CD8-positive, alpha-beta memory T cell (primary cell): ENCODE measurements around the gene MDH1B. TPM values are rescaled to one million over a fixed set of nuclear protein-coding genes. Genes with fewer than 3 reads are reported as not detected.
A peak's percentile ranks its signal among the peaks of the same experiment; 100 is the strongest.
"Not testable (repeated sequence)": the region's sequence is repeated elsewhere in the genome, so short reads cannot be mapped to it uniquely, and the experiment has no call there.

ENCODE experiments used
- CTCF ChIA-PET: fragments of 350-600 bp; sonication (Branson Sonifier 250); formaldehyde crosslinking; loops from one replicate; lab custom pipeline; 2021; ENCODE audit warnings: antibody characterized with exemption; lab: Charles Lee
- POLR2A ChIA-PET: fragments of 350-600 bp; sonication (Branson Sonifier 250); formaldehyde crosslinking; loops from one replicate; lab custom pipeline; 2021; ENCODE audit warnings: antibody characterized with exemption; lab: Charles Lee
- DNase-seq, 5 donors: peaks; one replicate each; pipeline versions ENCODE4 v3.0.0 to v3.0.0-alpha.2; 2020 to 2022; ENCODE audit warnings: mixed read lengths in 1 of 5
- H3K27ac ChIP-seq: one replicate; pipeline ENCODE4 v1.7.0; 2013; ENCODE audit warnings: low read depth, mild to moderate bottlenecking, low read length, moderate library complexity
- H3K27me3 ChIP-seq: 2 replicates; pipeline ENCODE4 v1.7.0; 2013; ENCODE audit warnings: low read length, mild to moderate bottlenecking; ENCODE audit not compliant: insufficient read depth, poor library complexity, severe bottlenecking
- H3K36me3 ChIP-seq: 2 replicates; pipeline ENCODE4 v1.7.0; 2013; ENCODE audit warnings: mild to moderate bottlenecking, low read length, moderate library complexity; ENCODE audit not compliant: insufficient read depth
- H3K4me1 ChIP-seq: 2 replicates; pipeline ENCODE4 v1.7.0; 2013; ENCODE audit warnings: mild to moderate bottlenecking, low read length, moderate library complexity; ENCODE audit not compliant: insufficient read depth
- H3K4me3 ChIP-seq: 2 replicates; pipeline ENCODE4 v1.7.0; 2013; ENCODE audit warnings: mild to moderate bottlenecking, low read length
- H3K9me3 ChIP-seq: 2 replicates; pipeline ENCODE4 v1.7.0; 2013; ENCODE audit warnings: mild to moderate bottlenecking, low read length
- H3K27ac Mint-ChIP-seq, 8 donors: one replicate each; pipeline ENCODE4 v1.8.0; 2020 to 2021; ENCODE audit warnings: mixed read lengths in 8 of 8, mild to moderate bottlenecking in 6 of 8, inconsistent platforms in 3 of 8, moderate library complexity in 3 of 8
- H3K27me3 Mint-ChIP-seq, 2 donors: one replicate each; pipeline ENCODE4 v1.8.0; 2020 to 2021; ENCODE audit warnings: mixed read lengths in 2 of 2, mild to moderate bottlenecking in 1 of 2, moderate library complexity in 1 of 2
- H3K36me3 Mint-ChIP-seq, 3 donors: one replicate each; pipeline ENCODE4 v1.8.0; 2020 to 2021; ENCODE audit warnings: mixed read lengths in 3 of 3, inconsistent platforms in 1 of 3, mild to moderate bottlenecking in 1 of 3
- H3K4me1 Mint-ChIP-seq, 3 donors: one replicate each; pipeline ENCODE4 v1.8.0; 2020 to 2021; ENCODE audit warnings: mixed read lengths in 3 of 3, inconsistent platforms in 1 of 3, mild to moderate bottlenecking in 1 of 3
- H3K4me3 Mint-ChIP-seq, 7 donors: one replicate each; pipeline ENCODE4 v1.8.0; 2020 to 2021; ENCODE audit warnings: mixed read lengths in 7 of 7, mild to moderate bottlenecking in 6 of 7, moderate library complexity in 4 of 7, inconsistent platforms in 2 of 7
- H3K9me3 Mint-ChIP-seq, 5 donors: one replicate each; pipeline ENCODE4 v1.8.0; 2020 to 2022; ENCODE audit warnings: mixed read lengths in 5 of 5, mild to moderate bottlenecking in 3 of 5, moderate library complexity in 2 of 5, inconsistent platforms in 1 of 5
- polyA plus RNA-seq: library from polyadenylated mRNA; unstranded; fragments of 300-500 nt; fragmentation: Illumina TruSeq; gene quantifications from one replicate; pipeline ENCODE4 v1.2.3, GENCODE V29; 2021
- total RNA-seq, 2 experiments: library from RNA; stranded (reverse); gene quantifications; one replicate each; pipeline ENCODE4 v1.2.3, GENCODE V29; 2021

The MDH1B gene
- total RNA-seq (1 to 10 TPM in 1 of 2 experiments, under 1 TPM in 1; 0.81 to 1.2 TPM), polyA plus RNA-seq (0.15 TPM)

DNA sequence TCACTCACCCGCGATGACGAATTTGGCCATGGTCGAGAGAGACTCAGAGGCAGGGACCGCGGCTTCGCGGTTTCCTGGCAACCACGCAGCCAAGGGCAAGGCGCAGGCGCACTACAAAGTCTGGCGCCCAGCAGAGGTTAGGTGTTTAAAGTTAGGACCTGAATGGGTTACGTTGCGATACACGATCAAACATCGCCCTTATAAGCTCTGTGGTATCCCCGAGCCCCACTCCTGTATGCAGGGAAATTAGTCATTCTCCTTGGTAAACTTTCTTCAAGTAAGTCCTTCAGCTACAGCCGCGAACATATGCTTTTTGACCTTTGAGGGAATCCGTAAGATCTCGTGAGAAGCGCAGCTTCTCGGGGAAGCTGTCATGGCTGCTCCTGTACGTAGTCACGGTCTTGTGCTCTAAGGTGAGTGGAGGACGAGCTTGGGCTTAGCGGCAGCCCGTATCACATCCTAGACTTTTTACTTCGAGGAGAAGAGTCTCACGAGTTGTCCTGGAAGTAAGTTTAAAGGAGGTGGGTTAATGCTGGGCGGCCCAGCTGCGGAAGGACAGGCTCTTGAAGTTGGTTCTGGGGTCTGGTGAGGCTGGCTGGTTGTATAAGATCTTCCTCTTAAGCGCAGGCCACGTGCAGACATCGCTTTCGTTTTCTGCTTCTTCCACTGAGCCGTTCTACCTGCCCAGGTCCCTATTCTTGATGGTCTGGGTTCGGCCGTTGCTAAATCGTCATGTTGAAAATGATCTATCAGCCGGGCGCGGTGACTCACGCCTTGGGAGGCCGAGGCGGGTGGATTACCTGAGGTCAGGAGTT, at the start of gene MDH1B, which contains the start of gene FASTKD2:
Gene MDH1B (minus strand): TSS at position 87 of the 815 bp plus-strand sequence. CDS start 57 bp downstream, at position 30.
Gene FASTKD2 (plus strand): TSS at position 365 of the 815 bp plus-strand sequence. CDS start 1,088 bp downstream, outside the sequence.
- no peaks in the 10 kb centered on the region for H3K9me3 Mint-ChIP-seq
- ChIA-PET CTCF (interaction anchor here (0.8 to 1.5 kb wide), 4 partner anchors 15 to 19 kb away, joined by 3 read pairs; no protein-coding TSS in a partner anchor), POLR2A (interaction anchor here (1.0 to 1.7 kb wide), 3 partner anchors 861 to 1501 kb away, joined by 3 to 9 read pairs (median 3); partner anchors contain the start of genes CCNYL1, METTL21A and PIKFYVE)
- Histone ChIP-seq H3K27me3 (no peaks in the 10 kb centered on the region), H3K4me1 (peaks cover 23% of the 10 kb centered on the region), H3K4me3 (peak within 1 kb of the TSS; percentile 72), H3K9me3 (no peaks in the 10 kb centered on the region), H3K36me3 (no peaks in the 10 kb centered on the region), H3K27ac (peak within 1 kb of the TSS; percentile 87)
- H3K4me1 Mint-ChIP-seq: peaks cover 36 to 47% (median 46%) of the 10 kb centered on the region in 3 donors
- peak; percentile 71 to 89 (median 86) for DNase-seq
- H3K36me3 Mint-ChIP-seq: peaks cover 0 to 36% (median 11%) of the 10 kb centered on the region in 3 donors
- H3K27ac Mint-ChIP-seq: peak within 1 kb of the TSS; percentile 90 to 98 (median 98)
- peak within 1 kb of the TSS in 6 of 7 donors; percentile 92 to 96 (median 96) for H3K4me3 Mint-ChIP-seq
- H3K27me3 Mint-ChIP-seq: peaks cover 0 to under 1% of the 10 kb centered on the region in 2 donors

DNA sequence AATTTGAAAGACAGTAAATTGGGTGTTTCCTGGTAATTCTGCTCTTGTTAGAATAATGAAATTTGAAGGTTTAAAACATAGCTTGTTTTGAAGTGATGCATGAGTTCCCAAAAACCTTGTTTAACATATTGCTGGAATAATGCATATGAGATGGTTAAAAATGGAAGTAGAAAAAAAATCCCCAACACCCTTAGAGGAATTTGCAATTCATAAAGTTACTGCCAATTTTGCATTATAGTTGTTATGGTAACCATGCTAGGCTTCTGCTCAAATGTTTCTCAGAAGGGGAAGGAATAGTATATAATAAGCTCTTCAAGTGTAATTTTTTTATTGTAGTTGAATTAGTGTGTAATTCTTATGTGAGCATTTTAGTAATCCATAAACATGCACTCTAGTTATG, 49.4 kb upstream of the MDH1B start:
- no peaks in the 10 kb centered on the region for H3K4me1 Mint-ChIP-seq
- no peak overlapping the region for H3K4me3 ChIP-seq
- no peak overlapping the region for H3K27ac ChIP-seq
- H3K36me3 Mint-ChIP-seq: peaks cover 0 to 6% (median 0%) of the 10 kb centered on the region in 3 donors
- no peak overlapping the region for H3K27ac Mint-ChIP-seq
- no peaks in the 10 kb centered on the region for H3K4me1 ChIP-seq
- CTCF ChIA-PET: interaction anchor here (1.0 kb wide), 1 partner anchor 13 kb away, joined by 3 read pairs; no protein-coding TSS in a partner anchor
- H3K9me3 Mint-ChIP-seq: no peaks in the 10 kb centered on the region
- H3K9me3 ChIP-seq: no peaks in the 10 kb centered on the region
- DNase-seq: no peak
- H3K27me3 ChIP-seq: no peaks in the 10 kb centered on the region
- POLR2A ChIA-PET: no interaction called here
- H3K36me3 ChIP-seq: no peaks in the 10 kb centered on the region
- H3K27me3 Mint-ChIP-seq: peaks cover 3 to 7% of the 10 kb centered on the region in 2 donors
- H3K4me3 Mint-ChIP-seq: no peak overlapping the region

DNA sequence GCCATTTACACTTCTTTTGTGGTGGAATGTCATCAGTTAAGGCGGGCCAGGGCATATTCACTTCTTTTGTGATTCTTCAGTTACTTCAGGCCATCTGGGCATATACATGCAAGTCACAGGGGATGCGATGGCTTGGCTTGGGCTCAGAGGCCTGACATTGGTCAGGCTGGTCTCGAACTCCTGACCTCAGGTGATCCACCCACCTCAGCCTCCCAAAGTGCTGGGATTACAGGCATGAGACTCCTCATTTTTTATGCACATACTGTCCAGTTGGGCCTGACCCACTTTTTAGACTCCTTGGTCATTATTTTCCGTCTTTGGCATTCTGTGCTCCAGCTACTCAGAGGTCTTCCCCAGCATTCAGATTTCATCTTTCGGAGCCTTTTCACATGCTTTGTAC, 47.3 kb upstream of the MDH1B start:
- H3K4me3 ChIP-seq, POLR2A ChIA-PET, H3K4me3 Mint-ChIP-seq, H3K9me3 ChIP-seq, H3K4me1 Mint-ChIP-seq, DNase-seq, H3K36me3 Mint-ChIP-seq, H3K27me3 Mint-ChIP-seq, H3K27me3 ChIP-seq, H3K4me1 ChIP-seq, H3K27ac ChIP-seq, CTCF ChIA-PET, H3K27ac Mint-ChIP-seq, H3K36me3 ChIP-seq, H3K9me3 Mint-ChIP-seq: not testable (repeated sequence)

DNA sequence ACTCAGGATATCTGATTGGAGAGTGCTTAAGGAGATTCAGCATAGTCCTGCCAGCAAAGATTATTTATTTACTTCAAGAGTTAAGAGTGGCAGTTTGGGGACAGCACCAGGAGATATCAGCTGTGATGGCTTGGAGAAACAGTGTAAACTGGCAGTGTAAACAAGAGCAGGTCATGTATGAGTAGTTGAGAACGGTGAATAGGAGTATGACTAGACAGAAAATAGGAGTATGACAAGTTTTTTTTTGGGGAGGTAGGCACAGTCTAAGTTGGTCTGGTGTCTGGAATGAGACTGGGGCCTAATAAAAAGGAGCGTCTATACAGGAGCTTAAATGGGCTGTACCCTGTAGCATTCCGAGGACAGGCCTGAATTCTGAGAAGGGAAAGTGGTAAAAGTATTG, 42.5 kb upstream of the MDH1B start:
- peak overlapping the region in 1 of 8 donors; percentile 78 for H3K27ac Mint-ChIP-seq
- POLR2A ChIA-PET, H3K27me3 ChIP-seq, H3K9me3 Mint-ChIP-seq, H3K36me3 ChIP-seq, H3K4me3 Mint-ChIP-seq, H3K4me3 ChIP-seq, DNase-seq, H3K36me3 Mint-ChIP-seq, CTCF ChIA-PET, H3K9me3 ChIP-seq, H3K27me3 Mint-ChIP-seq, H3K4me1 Mint-ChIP-seq, H3K4me1 ChIP-seq, H3K27ac ChIP-seq: not testable (repeated sequence)

DNA sequence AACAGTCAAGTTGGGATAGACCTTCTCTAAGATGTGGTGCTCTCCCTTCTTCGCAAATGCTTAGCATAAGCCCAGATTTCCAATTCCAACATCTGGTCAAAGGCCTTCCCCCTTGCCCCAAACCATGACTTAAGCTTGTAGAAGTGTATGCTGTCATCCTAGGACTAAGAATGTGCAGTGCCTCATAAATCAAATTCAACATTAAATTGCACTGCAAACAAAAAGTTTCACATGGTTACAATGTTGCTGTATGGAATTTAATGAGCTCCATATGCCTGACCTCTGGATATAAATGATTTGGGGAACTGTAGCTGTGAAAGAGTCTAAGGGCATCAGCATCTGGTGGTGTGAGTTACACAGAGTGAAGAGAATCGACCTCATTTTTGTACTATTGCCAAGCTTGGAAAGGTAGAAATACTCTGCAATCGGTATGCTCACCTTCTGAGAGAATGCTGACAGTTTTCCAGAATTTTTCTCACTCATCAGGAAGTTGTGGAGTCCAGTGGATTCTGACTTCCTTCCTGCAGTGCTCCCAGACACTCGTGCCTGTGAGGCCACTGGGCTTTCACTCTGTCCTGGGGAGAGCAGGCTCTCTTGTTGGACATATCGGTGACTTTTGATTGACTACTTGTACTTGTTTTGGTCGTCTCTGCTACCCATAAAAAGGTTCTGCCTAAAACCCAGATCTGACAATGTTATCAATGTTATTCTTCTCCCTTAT, 40.9 kb upstream of the MDH1B start:
- Histone ChIP-seq H3K27ac (no peak overlapping the region), H3K4me1 (no peaks in the 10 kb centered on the region), H3K27me3 (no peaks in the 10 kb centered on the region), H3K4me3 (no peak overlapping the region), H3K36me3 (no peaks in the 10 kb centered on the region), H3K9me3 (no peaks in the 10 kb centered on the region)
- Mint-ChIP-seq H3K27me3 (no peaks in the 10 kb centered on the region), H3K27ac (no peak overlapping the region), H3K4me1 (no peaks in the 10 kb centered on the region), H3K36me3 (peaks cover 0 to 3% (median 1%) of the 10 kb centered on the region in 3 donors), H3K4me3 (no peak overlapping the region), H3K9me3 (no peaks in the 10 kb centered on the region)
- ChIA-PET POLR2A (no interaction called here), CTCF (no interaction called here)
- no peak for DNase-seq

DNA sequence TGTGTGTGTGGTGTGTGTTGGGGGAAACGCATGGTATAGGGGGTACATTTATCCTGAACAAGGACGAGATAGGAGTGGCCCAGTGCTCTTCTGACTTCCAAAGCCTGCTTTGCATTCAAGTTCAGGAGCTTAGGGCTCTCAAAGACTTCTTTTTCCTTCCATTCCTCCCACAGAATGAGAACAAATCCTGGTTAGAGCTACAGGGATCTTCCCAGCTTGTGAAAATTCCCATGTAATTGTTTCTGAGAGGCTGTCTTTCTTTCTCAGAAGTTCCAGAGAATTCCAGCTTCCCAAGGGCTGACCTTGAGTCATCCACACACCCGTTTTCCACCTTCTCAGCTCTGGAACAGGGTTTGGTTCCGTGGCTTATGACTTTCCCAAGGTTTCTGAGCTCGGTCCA, 39.2 kb upstream of the MDH1B start:
- no peak overlapping the region for H3K4me3 ChIP-seq
- H3K4me1 ChIP-seq: peaks cover 7% of the 10 kb centered on the region
- H3K9me3 ChIP-seq: no peaks in the 10 kb centered on the region
- no peak overlapping the region for H3K4me3 Mint-ChIP-seq
- H3K27me3 ChIP-seq: no peaks in the 10 kb centered on the region
- H3K27ac ChIP-seq: no peak overlapping the region
- no peak for DNase-seq
- H3K4me1 Mint-ChIP-seq: peaks cover 6 to 7% (median 7%) of the 10 kb centered on the region in 3 donors
- ChIA-PET CTCF (interaction anchor here (1.3 kb wide), 1 partner anchor 10 kb away, joined by 5 read pairs; no protein-coding TSS in a partner anchor), POLR2A (no interaction called here)
- no peaks in the 10 kb centered on the region for H3K27me3 Mint-ChIP-seq
- H3K36me3 ChIP-seq: no peaks in the 10 kb centered on the region
- H3K36me3 Mint-ChIP-seq: peaks cover 0 to 4% (median 3%) of the 10 kb centered on the region in 3 donors
- H3K27ac Mint-ChIP-seq: no peak overlapping the region
- H3K9me3 Mint-ChIP-seq: no peaks in the 10 kb centered on the region

DNA sequence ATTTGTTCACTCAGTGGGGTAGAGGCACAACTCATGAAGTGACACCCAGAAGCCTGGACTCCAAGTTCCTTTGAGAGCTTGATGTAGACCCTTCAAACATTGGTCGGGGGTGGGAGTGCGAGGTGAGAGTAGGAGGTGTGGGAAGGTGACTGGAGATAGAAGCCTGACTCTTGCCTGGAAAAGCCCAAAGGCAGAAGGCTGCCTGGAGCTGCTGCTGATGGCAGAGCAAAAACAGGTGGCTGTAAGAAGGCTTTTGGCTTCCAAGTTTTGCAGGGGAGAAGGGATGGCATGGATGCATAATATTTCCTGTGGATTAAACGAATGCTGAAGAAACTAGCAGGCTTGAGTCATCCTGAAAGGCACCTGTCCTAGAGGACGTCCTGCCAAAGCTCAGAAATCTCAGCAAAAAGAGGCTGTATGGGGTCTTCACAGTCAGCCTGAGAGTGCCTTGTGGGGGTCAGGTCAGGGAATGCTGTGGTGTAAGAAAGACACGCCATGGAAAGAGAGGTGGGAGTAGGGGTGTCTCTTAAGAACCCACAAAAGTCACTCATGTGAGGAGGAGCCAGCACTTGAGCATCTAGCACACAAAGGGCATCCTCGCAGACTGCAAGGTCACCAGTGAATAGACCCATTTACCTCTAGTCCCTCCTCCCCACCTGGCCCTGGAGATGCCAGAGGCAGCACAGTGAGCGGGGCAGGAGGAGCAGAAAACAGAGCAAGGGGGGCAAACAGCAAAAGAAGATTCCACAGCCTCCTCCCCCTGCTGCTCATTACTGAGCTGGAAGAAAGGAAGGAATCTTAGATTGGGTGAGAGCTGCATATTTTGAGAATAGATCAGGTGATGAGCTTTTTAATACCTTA, 37.8 kb upstream of the MDH1B start:
- Histone ChIP-seq H3K36me3 (no peaks in the 10 kb centered on the region), H3K9me3 (no peaks in the 10 kb centered on the region), H3K27me3 (no peaks in the 10 kb centered on the region), H3K27ac (no peak overlapping the region), H3K4me1 (peaks cover 7% of the 10 kb centered on the region), H3K4me3 (no peak overlapping the region)
- H3K27me3 Mint-ChIP-seq: no peaks in the 10 kb centered on the region
- H3K36me3 Mint-ChIP-seq: peaks cover 0 to 4% (median 3%) of the 10 kb centered on the region in 3 donors
- H3K4me3 Mint-ChIP-seq: no peak overlapping the region
- ChIA-PET CTCF (no interaction called here), POLR2A (no interaction called here)
- H3K27ac Mint-ChIP-seq: peak overlapping the region in 1 of 8 donors; percentile 28
- H3K9me3 Mint-ChIP-seq: no peaks in the 10 kb centered on the region
- no peak for DNase-seq
- H3K4me1 Mint-ChIP-seq: peaks cover 7 to 9% (median 7%) of the 10 kb centered on the region in 3 donors
